Measurements from ENCODE around the gene SRCAP.

Gene SRCAP

DNA sequence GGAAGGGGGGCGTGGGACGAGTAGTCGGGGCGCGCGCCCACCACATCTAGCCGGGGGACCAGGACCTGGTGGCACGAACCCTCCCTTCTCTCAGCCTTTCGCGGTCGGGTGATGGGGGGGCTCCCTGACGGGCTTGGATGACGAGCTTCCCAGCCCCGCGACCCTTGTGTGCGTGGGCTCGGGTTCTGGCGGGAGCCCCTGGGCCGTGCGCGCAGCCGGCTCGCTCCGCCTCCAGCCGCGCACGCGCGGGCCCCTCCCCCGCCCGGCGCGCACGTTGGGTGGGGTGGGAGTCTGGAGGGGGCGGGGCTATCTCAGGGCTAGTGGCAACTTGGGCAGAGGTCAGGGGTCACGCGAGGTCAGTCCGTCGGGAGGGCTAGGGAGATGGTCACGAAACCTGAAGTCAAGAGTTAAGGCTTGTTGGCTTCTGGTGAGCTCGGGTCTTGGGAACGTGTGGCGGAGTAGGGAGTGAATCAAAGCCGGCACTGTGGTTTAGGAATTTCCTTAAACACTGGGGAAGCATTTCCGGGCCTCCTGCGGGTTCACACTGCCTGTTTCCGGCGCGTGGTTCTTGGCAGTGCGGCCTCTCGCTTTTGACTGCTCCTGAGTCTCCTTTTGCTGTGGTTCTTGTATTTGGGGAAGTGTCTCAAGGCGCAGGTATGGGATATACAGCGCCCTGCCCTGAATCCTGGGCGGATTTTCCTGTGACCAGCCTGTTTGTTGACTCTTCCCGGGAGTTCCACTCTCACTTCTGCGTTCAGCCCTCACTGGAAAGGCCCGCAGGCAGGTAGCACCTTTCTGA lies at the start of gene SRCAP:
SRCAP (plus strand) TSS at position 356 of the 799 bp plus-strand sequence. CDS start 1,654 bp downstream, outside the sequence.
- peak within 1 kb of the TSS; percentile 74 for H3K4me3 ChIP-seq (ENCODE audit: low read length)
- no peak for TF ChIP-seq ZNF274 (IDR thresholded peaks at IDR 0.05; ENCODE audit: low read depth, low read length)

DNA sequence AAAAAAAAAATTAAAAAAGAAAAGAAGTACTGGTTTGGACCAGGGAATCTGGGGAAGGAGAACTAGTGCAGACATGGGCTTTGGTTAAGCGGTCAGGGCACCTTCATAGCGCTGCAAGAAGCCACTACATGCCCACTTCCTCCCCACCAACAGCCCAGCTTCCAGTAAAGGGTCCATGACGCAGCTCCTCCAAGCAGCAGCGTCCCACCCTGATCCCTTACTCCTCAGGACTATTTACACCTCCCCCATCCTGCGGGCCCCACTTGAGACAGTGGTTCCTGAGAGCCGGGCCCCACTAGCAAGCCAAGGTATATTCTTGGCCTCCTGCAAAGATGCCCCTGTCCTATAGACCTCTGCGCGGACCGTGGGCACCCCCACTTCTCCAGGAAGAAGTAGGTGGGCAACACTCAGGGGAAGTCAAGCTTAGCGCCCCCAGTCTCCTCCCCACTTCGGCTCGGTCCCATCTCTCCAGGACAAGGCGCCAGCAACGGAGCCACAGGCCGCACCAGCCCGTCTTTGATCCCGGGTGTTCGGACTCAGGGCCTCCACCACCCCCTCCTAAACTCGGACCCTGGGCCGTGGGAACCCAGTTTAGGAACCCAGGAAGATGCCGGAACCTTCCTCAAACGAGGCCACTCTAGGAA lies 49.1 kb upstream of the SRCAP start:
- TF ChIP-seq ZNF274 (IDR thresholded peaks at IDR 0.05; ENCODE audit: low read depth, low read length) = no peak
- peak overlapping the region; percentile 45; the same call in 1 of the 2 replicates for H3K4me3 ChIP-seq (ENCODE audit: low read length)

DNA sequence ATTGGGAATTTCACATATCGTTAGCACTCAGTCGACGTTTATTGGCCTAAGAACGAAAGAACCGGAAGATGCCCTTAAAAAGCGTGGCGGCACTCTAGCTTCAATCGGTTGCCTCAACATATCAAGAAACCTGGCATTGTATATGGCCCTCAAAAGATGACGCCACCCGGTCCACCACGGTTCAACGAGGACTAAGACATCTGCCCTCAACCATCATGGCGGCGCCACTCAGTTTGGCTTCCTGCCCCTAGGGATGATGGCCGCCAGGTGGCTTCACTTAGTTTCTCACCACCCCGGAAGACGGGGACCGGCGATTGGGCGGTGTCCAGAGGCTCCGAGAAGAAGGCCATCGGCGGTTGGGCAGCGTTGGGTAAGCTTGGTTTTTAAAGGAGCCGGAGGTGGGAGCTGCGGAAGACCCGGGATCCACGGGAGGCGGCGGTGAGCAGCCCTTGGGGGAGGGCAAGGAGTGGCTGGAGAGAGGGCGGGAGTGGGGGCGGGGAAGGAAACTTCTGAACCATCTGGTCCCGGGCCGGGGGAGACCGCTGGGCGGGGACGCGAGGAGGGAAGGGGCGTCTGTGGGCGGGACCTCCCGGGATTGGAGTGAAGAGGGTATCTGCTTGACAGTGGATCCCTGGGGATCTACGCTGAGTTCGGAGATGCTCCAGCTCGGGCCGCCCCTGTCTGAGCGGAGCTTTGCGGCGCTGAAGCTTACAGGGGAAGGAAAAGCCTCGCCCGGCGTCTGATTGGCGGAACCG lies 48.4 kb upstream of the SRCAP start, which contains the start of gene PRR14:
PRR14 (plus strand) TSS at position 592 of the 755 bp plus-strand sequence. CDS start 686 bp downstream, outside the sequence.
- H3K4me3 ChIP-seq (ENCODE audit: low read length) = peak within 1 kb of the TSS; percentile 85
- no peak for TF ChIP-seq ZNF274 (IDR thresholded peaks at IDR 0.05; ENCODE audit: low read depth, low read length)

DNA sequence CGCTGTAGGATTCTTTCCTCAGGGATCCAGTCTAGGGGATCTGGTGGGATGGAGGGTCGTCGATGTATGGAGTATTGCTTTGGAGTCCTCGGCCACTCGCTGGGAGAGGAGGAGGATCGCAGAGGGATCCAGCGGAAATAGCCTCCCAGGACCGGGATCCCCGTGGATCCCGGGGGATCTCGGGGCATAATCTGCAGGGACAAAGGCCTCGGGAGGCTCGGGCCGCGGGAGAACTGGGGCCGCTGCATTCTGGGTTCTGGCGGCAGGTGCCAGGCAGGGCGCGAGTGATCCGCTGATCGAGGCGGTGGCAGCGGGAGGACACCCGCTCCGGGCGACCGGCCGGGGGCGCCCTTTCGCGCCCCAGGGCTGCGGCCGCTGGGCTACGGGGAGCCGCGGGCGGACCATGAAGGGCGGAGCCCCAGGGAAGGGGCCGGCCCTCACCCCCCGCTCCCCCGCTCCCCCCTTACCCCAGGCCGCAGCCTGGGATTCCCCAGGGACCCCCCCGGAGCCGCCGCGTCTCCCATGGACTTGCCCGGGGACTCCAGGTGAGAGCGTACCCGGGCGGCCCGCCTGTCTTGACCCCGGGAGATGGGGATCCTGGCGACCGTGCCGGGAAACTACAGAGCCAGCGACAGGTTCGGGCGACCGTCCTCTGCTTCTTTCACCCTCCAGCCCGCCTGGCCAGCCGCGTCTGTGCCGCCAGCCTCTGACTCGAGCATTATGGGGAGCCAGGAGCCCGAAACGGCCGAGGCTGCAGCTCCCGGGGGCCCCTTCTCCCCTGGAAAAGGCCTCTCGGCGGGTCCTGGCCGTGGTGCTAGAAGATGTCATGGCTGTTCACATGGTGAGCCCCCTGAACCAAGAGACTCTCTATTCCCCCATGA lies 47.6 kb upstream of the SRCAP start:
- H3K4me3 ChIP-seq (ENCODE audit: low read length) = peak overlapping the region; percentile 85
- TF ChIP-seq ZNF274 (IDR thresholded peaks at IDR 0.05; ENCODE audit: low read depth, low read length) = no peak

DNA sequence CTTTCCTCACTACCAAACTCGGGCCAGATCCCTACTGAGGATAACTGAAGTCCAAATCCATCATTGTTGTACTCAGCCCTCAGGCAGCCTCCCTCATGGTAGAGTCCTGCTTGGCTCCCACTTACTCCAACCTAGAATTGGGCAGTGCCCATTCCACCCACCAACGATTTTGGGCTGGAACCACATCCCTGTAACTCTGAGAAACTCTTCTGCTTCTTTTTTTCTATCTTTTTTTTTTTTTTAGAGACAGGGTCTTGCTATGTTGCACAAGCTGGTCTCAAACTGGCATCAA lies 47.0 kb upstream of the SRCAP start:
- no peak for TF ChIP-seq ZNF274 (IDR thresholded peaks at IDR 0.05; ENCODE audit: low read depth, low read length)
- H3K4me3 ChIP-seq (ENCODE audit: low read length) = peak overlapping the region; percentile 85

DNA sequence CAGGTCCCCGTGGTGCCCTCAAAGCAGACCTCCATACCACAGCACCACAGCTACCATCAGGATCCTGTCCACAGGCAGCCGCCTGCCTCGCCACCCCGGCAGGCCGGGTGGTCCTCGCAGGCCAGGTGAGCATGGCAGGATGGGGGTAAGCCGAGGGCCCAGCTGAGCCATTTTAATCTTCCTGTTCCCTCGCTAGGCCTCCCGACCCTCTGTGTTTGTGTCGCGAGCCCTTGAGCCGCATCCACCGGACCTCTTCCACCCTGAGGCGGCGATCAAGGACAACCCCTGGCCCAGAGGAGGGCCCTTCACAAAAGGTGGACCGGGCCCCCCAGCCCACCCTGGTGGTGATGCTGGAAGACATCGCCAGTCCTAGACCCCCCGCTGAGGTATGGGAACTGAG lies 46.3 kb upstream of the SRCAP start:
- no peak overlapping the region; the same call in 1 of the 2 replicates for H3K4me3 ChIP-seq (ENCODE audit: low read length)
- no peak for TF ChIP-seq ZNF274 (IDR thresholded peaks at IDR 0.05; ENCODE audit: low read depth, low read length)

DNA sequence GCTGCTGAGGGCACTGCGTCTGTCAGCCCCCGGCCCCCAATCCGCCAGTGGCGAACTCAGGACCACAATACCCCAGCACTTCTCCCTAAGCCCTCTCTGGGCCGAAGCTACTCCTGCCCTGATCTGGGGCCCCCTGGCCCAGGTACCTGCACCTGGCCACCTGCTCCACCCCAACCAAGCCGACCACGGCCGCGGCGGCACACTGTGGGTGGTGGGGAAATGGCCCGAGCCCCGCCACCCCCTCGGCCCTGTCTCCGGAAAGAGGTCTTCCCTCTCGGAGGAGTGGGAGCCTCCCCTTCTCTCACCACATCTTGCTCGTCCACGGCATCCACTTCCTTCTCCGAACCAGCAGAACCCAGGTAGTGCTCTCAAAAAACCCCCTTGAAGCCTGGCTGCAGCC lies 44.1 kb upstream of the SRCAP start:
- no peak for TF ChIP-seq ZNF274 (IDR thresholded peaks at IDR 0.05; ENCODE audit: low read depth, low read length)
- H3K4me3 ChIP-seq (ENCODE audit: low read length) = no peak overlapping the region

DNA sequence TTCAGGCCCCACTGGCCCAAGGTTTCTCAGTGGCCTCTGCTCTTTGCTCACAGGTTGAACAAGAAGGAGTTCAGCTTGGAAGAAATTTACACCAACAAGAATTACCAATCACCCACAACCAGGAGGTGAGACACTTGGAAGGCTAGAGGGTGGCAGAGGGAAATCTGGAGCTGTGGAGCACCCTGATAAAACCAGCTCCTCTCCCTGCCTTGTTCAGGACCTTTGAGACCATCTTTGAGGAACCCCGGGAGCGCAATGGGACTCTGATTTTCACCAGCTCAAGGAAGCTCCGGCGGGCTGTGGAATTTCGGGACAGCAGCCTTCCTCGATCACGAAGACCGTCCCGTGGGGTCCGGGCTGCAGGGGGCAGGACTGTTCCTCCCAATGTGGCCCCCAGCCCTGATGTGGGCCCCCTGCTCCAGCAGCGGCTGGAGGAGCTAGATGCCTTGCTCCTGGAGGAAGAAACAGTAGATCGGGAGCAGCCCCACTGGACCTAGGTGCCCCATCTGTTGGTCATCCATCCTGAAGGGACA lies 43.1 kb upstream of the SRCAP start:
- no peak overlapping the region for H3K4me3 ChIP-seq (ENCODE audit: low read length)
- TF ChIP-seq ZNF274 (IDR thresholded peaks at IDR 0.05; ENCODE audit: low read depth, low read length) = no peak

DNA sequence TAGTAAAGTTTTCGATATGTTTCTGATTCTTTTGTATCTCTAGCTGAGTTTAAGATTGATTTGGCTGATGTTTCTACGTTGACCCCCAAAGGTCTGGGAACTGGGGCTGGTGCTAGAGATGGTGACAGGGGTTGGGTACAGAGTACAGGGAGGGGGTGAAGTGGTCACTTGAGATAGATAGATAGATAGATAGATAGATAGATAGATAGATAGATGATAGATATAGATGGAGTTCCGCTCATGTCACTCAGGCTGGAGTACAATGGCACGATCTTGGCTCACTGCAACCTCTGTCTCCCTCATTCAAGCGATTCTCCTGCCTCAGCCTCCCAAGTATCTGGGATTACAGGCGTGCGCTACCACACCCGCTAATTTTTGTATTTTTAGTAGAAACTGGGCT lies 42.6 kb upstream of the SRCAP start:
- H3K4me3 ChIP-seq (ENCODE audit: low read length) = no peak overlapping the region
- no peak for TF ChIP-seq ZNF274 (IDR thresholded peaks at IDR 0.05; ENCODE audit: low read depth, low read length)

DNA sequence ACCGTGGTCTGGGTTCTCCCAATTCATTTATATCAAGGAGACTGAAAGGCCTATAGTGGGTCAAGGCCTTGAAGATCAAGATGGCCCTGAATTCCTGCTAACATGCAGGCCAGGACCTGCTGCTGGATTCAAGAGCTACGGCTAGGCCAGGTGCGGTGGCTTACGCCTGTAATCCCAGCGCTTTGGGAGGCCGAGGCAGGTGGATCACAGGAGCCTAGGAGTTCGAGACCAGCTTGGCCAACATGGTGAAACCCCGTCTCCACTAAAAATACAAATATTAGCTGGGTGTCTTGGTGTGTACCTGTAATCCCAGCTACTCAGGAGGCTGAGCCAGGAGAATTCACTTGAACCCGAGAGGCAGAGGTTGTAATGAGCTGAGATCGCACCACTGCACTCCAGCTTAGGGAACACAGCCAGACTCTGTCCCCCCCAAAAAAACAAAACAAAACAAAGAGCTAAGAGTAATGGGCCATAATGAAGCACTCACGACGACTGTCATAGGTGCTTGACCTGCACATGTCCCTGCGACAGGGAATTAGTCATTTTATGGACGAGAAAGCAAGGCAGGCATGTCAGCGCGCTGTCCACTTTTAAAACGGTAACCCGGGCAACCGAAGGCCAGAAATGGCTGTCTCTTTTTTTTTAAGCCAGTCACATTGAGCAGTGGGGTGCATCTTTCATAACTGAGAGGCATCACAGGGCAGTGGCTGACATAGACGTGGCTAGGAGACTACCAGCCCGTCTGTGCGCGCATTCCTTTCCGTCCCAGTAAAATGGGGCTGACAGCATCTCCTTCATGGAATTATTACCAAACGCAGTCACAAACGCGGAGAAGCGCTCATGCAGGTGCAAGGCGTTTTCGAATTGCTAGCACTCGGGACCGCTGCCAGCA lies 41.8 kb upstream of the SRCAP start:
- TF ChIP-seq ZNF274 (IDR thresholded peaks at IDR 0.05; ENCODE audit: low read depth, low read length) = no peak
- H3K4me3 ChIP-seq (ENCODE audit: low read length) = peak overlapping the region; percentile 60; the same call in 1 of the 2 replicates

DNA sequence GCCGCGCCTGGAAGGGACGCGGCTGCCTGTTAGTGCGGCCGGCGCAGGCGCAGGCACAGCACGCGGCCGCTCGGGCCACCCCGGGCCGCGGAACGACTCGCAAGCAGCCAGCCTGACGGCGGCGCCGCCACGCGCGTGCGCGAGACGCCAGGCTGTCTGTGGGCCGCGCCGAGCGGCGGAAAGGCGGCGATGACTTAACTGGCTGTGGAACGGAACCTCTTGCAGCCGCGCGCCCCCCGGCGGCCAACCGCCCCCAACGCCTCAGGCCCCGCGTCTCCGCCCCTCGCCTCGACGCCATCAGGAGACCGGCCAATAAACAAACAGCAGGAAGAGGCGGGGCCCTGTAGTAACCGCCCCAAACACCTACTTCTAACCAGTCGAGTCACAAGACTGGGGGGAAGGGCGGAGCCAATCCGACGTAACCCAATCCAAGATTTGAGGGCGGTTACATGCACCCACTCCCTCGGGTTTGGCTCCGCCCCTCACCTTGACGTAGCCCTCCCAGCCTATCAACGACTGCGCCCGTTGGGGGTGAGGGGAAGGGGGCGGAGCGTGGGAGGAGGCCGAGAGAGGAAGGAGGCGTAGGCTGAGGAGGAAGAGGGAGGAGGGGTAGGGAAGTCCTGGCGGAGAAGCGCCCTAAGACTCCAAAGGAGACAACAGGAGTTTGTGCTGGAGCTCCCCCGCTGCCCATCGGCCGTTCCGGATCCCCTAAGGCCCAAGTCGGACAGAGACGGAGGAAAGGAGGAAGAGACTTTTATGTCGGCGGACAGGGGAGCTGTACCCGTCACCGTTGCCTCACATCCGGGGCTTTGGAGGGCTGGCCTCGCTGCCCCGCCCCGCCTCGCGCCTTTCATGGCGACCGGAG lies 40.9 kb upstream of the SRCAP start, which contains the start of gene FBRS:
FBRS (plus strand) TSS at position 566 of the 865 bp plus-strand sequence. CDS start 1,088 bp downstream, outside the sequence.
- peak within 1 kb of the TSS; percentile 63 for H3K4me3 ChIP-seq (ENCODE audit: low read length)
- TF ChIP-seq ZNF274 (IDR thresholded peaks at IDR 0.05; ENCODE audit: low read depth, low read length) = no peak

All from GM08714 (cell line).